Measurements from ENCODE around the gene FAM53B.

The FAM53B gene

DNA sequence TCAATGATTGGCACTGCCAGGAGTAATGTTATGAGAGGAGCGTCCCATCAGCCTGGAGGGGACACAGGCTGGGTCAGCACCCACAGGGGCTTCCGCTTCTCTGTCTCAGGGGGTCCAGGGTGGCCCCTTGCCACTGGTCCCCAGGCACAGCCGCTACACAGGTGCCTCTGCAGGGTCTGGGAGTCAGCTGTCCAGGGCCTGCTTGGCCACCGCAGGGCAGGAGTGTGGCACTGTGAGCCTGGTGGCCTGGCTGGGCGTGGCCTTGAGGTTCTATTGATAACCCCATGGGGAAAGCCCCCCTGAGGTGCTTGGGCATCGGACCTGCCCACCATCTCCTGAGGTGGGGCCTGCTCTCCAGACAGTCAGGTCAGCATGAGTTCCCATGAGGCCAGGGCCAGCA, 146.0 kb downstream of the FAM53B start:
- no peak overlapping the region for H3K4me3 ChIP-seq (ENCODE audit: low read depth, low read length)
- H3K36me3 ChIP-seq (ENCODE audit: control insufficient read depth, insufficient read depth, low read length): no peaks in the 10 kb centered on the region
- H3K27ac ChIP-seq (ENCODE audit: low read depth, low read length): no peak overlapping the region
- no peaks in the 10 kb centered on the region for H3K27me3 ChIP-seq (ENCODE audit: control insufficient read depth, insufficient read depth, low read length)
- no peak overlapping the region for H3K9ac ChIP-seq (ENCODE audit: low read length)
- H3K4me1 ChIP-seq (ENCODE audit: control insufficient read depth, insufficient read depth, low read length): no peaks in the 10 kb centered on the region
- no peaks in the 10 kb centered on the region for H3K9me3 ChIP-seq (ENCODE audit: control insufficient read depth, insufficient read depth, low read depth, low read length)

DNA sequence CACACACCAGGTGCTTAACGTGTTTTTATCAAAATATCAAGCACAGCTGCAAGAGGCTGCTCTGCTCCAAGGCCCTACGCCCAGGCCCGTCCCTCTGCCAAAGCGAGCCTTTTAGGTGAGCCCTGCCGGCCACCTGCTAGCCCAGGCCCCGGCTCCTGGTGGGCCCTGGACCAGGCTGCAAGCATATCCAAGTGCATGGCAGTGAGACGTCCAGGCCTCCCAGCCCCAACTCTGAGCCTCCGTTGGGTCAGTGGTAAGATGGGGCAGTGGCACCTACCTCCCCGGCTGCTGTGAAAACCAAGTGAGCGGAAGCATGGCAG, 146.4 kb downstream of the FAM53B start:
- Histone ChIP-seq H3K36me3 (ENCODE audit: control insufficient read depth, insufficient read depth, low read length) (no peaks in the 10 kb centered on the region), H3K27ac (ENCODE audit: low read depth, low read length) (no peak overlapping the region), H3K9ac (ENCODE audit: low read length) (no peak overlapping the region), H3K4me3 (ENCODE audit: low read depth, low read length) (no peak overlapping the region), H3K4me1 (ENCODE audit: control insufficient read depth, insufficient read depth, low read length) (no peaks in the 10 kb centered on the region), H3K9me3 (ENCODE audit: control insufficient read depth, insufficient read depth, low read depth, low read length) (no peaks in the 10 kb centered on the region), H3K27me3 (ENCODE audit: control insufficient read depth, insufficient read depth, low read length) (no peaks in the 10 kb centered on the region)

DNA sequence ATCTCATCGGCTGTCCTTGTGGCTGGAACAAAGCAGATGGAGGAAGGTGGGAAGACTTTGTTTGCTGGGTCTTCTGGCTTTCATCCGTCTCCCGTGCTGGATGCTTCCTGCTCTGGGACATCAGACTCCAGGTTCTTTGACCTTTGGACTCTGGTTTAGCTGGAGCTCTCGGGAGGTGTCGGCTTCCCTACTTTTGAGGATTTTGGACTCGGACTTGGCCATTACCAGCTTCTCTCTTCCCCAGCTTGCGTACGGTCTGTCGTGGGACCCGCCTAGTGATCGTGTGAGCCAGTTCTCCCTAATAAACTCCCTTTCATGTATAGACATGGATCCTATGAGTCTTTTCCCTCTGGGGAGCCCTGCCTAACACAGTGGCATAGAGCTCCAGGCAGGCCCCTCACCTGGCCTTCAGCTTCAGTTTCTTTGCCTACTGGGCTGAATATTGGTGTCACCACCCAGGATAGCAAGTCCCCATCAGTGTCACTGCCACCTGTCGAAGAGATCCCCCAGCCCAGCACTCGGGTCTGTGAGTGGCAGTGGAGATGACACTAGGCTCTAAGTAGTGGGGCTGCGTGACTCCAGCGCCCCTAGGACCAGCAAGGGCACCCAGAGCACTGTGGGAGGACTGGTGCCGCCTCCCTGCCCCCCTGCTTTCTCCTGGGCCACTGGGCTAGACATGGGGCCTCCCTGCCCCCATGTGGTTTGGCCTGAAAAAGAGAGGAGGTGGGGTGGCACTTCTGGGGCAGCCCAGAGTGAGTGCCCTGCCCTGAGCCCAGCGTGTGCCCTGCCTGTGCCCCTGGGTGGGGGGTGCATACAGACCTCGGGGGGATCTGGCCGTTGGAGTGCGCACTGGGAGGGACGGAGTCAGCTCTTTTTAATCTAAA, 147.0 kb downstream of the FAM53B start:
- Histone ChIP-seq H3K9ac (ENCODE audit: low read length) (no peak overlapping the region), H3K36me3 (ENCODE audit: control insufficient read depth, insufficient read depth, low read length) (no peaks in the 10 kb centered on the region), H3K9me3 (ENCODE audit: control insufficient read depth, insufficient read depth, low read depth, low read length) (no peaks in the 10 kb centered on the region), H3K4me3 (ENCODE audit: low read depth, low read length) (no peak overlapping the region), H3K27me3 (ENCODE audit: control insufficient read depth, insufficient read depth, low read length) (no peaks in the 10 kb centered on the region), H3K27ac (ENCODE audit: low read depth, low read length) (no peak overlapping the region), H3K4me1 (ENCODE audit: control insufficient read depth, insufficient read depth, low read length) (no peaks in the 10 kb centered on the region)

DNA sequence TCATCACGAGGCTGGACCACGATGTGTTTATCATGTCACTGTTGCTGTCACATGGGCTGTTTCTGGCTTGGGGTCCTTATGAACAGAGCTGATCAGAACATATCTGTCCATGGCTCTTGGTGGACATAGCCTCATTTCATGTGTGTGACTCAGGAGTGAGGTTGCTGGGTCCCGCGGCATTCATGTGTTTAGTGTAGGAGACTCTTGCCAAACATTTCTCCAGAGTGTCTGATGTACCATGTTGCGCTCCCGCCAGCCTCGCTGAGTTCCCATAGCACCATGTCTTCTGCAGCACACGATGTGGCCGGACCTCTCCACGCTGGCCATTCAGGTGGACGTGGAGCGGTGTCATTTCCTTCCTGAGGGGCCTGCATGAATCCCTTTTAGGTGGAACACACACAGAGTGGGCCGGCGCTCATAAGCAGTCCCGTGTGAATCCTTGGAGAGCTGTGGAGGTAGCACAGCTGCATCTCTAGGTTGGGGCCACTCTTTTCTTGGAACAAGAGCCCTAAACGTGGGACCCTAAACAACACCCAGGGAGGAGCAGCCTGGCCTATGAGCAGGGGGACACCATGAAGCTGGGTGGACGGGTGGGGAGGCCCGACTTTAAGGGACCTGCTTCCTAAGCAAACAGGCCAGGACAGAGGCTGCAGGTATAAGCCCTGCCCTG, 147.9 kb downstream of the FAM53B start:
- Histone ChIP-seq H3K4me3 (ENCODE audit: low read depth, low read length) (no peak overlapping the region), H3K27me3 (ENCODE audit: control insufficient read depth, insufficient read depth, low read length) (no peaks in the 10 kb centered on the region), H3K4me1 (ENCODE audit: control insufficient read depth, insufficient read depth, low read length) (no peaks in the 10 kb centered on the region), H3K9me3 (ENCODE audit: control insufficient read depth, insufficient read depth, low read depth, low read length) (peaks cover 5% of the 10 kb centered on the region; the same call in 1 of the 2 replicates), H3K27ac (ENCODE audit: low read depth, low read length) (no peak overlapping the region), H3K9ac (ENCODE audit: low read length) (no peak overlapping the region), H3K36me3 (ENCODE audit: control insufficient read depth, insufficient read depth, low read length) (no peaks in the 10 kb centered on the region; the same call in 1 of the 2 replicates)

DNA sequence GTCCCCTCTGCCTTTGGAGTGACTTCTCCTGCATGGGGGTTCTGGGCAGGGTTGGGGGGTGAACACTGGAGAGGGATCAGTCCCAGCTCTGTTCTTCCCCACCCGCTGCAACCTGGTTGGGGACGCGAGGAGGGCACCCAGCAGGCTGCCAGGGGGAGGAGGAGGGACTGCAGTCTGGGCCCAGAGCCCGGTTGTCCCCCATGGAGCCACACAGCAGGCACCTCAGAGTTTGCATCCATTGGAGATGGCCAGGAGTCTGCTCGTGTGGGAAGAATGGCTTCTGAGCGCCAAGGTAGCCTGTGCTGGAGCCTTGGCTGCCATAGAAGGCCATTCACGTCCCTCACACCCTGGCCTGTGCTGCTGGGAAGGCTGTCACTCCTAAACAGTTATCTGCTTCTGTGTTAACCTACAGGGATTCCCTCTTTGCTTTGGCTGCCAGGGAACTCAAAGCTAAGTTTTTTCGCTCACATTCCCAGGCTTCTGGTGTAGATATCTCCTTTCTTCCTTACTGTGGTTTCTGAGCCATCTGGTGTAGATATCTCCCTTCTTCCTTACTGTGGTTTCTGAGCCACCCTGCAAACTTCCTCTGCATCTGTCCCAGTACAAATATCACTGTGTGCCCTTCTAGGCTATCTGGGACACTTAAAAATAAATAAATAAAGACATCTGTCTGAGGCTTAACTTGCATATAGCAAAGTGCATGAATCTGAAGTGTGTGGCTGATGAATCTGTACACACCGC, 148.9 kb downstream of the FAM53B start:
- Histone ChIP-seq H3K36me3 (ENCODE audit: control insufficient read depth, insufficient read depth, low read length) (no peaks in the 10 kb centered on the region; the same call in 1 of the 2 replicates), H3K9me3 (ENCODE audit: control insufficient read depth, insufficient read depth, low read depth, low read length) (peaks cover 5% of the 10 kb centered on the region; the same call in 1 of the 2 replicates), H3K27me3 (ENCODE audit: control insufficient read depth, insufficient read depth, low read length) (no peaks in the 10 kb centered on the region), H3K9ac (ENCODE audit: low read length) (no peak overlapping the region), H3K4me3 (ENCODE audit: low read depth, low read length) (no peak overlapping the region), H3K4me1 (ENCODE audit: control insufficient read depth, insufficient read depth, low read length) (no peaks in the 10 kb centered on the region; the same call in 1 of the 2 replicates), H3K27ac (ENCODE audit: low read depth, low read length) (no peak overlapping the region)

DNA sequence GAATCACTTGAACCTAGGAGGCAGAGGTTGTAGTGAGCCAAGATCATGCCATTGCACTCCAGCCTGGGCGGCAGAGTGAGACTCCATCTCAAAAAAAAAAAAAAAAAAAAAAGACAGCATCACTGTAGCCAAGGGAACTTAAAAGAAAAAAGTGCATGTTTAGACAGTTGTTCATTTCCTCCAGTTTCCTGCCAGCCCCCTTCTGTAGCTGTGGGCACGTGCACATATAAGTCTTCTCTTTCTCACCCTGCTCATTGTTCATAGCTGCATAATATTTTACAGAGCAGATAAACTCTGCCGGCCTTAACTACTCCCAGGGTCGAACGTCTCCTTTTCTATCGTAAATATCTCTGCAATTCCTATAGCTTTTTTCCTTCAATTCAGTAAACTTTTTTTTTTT, 149.9 kb downstream of the FAM53B start:
- no peak overlapping the region for H3K27ac ChIP-seq (ENCODE audit: low read depth, low read length)
- no peak overlapping the region for H3K4me3 ChIP-seq (ENCODE audit: low read depth, low read length)
- H3K9ac ChIP-seq (ENCODE audit: low read length): no peak overlapping the region
- H3K36me3 ChIP-seq (ENCODE audit: control insufficient read depth, insufficient read depth, low read length): no peaks in the 10 kb centered on the region; the same call in 1 of the 2 replicates
- H3K9me3 ChIP-seq (ENCODE audit: control insufficient read depth, insufficient read depth, low read depth, low read length): peaks cover 5% of the 10 kb centered on the region; the same call in 1 of the 2 replicates
- H3K27me3 ChIP-seq (ENCODE audit: control insufficient read depth, insufficient read depth, low read length): no peaks in the 10 kb centered on the region
- peaks cover 2% of the 10 kb centered on the region; the same call in 1 of the 2 replicates for H3K4me1 ChIP-seq (ENCODE audit: control insufficient read depth, insufficient read depth, low read length)

DNA sequence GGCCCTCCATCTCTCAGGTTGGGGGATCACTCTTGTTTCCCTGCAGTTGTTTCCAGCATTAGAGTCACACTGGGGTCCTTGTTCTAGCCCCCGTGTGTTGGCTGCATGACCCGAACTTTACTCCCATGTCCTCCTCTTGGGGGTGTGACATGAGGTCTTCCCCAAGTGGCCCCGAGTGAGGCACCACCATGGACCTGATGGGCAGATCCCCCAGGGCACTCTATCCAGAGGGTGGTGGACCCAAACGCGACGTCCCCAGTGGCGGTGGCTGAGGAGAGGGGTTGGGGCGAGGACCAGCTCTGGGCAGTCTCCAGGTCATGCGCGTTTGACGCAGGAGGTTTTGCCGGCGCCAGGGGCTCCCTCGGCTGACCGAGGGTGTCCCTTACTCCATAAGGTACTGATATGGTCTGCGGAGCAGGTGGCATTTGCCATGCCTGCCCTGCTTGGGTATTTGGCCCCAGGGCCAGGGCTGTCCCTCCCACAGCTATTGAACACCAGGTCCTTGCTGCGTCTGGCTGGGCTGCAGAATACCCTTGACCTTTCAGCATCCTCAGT, 150.7 kb downstream of the FAM53B start:
- H3K4me3 ChIP-seq (ENCODE audit: low read depth, low read length): no peak overlapping the region
- H3K9ac ChIP-seq (ENCODE audit: low read length): no peak overlapping the region
- no peaks in the 10 kb centered on the region; the same call in 1 of the 2 replicates for H3K36me3 ChIP-seq (ENCODE audit: control insufficient read depth, insufficient read depth, low read length)
- no peak overlapping the region for H3K27ac ChIP-seq (ENCODE audit: low read depth, low read length)
- peaks cover 3% of the 10 kb centered on the region; the same call in 1 of the 2 replicates for H3K4me1 ChIP-seq (ENCODE audit: control insufficient read depth, insufficient read depth, low read length)
- H3K9me3 ChIP-seq (ENCODE audit: control insufficient read depth, insufficient read depth, low read depth, low read length): peaks cover 5% of the 10 kb centered on the region; the same call in 1 of the 2 replicates
- no peaks in the 10 kb centered on the region for H3K27me3 ChIP-seq (ENCODE audit: control insufficient read depth, insufficient read depth, low read length)

DNA sequence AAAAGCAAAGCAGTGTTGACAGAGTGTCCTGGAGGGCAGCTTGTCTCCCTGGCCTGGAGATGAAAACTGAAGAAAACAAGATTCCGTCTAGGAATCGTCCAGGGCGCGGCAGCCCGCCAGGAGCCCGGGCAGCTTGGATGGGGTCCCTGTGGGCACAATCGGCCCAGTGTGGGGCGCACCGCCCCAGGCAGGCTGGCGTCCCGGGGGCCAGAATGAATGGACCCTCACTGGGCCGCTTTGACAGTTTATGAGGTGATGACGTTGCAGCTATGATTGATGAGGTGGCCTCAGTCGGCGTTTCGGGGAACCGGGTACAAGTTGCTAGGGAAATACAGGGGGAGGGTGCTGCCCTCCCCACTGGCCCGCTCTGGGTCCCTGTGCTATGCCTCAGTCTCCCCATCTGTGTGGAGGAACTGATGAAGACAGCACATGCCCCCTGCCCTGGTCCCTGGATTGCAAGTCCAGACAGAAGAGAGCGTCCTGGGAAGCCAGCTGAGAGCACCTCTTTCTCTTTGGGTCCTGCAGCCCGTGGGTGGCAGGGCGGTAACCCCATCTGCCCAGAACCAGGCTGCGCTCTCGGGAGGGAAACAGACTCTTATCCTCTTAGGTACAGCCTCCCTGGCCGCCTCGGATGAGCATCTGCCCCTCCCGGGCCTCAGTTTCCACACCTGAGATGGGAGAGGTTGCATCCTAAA, 151.3 kb downstream of the FAM53B start:
- H3K36me3 ChIP-seq (ENCODE audit: control insufficient read depth, insufficient read depth, low read length): no peaks in the 10 kb centered on the region; the same call in 1 of the 2 replicates
- H3K9me3 ChIP-seq (ENCODE audit: control insufficient read depth, insufficient read depth, low read depth, low read length): peaks cover 5% of the 10 kb centered on the region; the same call in 1 of the 2 replicates
- no peak overlapping the region for H3K4me3 ChIP-seq (ENCODE audit: low read depth, low read length)
- H3K9ac ChIP-seq (ENCODE audit: low read length): no peak overlapping the region
- H3K27ac ChIP-seq (ENCODE audit: low read depth, low read length): no peak overlapping the region
- H3K4me1 ChIP-seq (ENCODE audit: control insufficient read depth, insufficient read depth, low read length): peaks cover 3% of the 10 kb centered on the region; the same call in 1 of the 2 replicates
- no peaks in the 10 kb centered on the region for H3K27me3 ChIP-seq (ENCODE audit: control insufficient read depth, insufficient read depth, low read length)

DNA sequence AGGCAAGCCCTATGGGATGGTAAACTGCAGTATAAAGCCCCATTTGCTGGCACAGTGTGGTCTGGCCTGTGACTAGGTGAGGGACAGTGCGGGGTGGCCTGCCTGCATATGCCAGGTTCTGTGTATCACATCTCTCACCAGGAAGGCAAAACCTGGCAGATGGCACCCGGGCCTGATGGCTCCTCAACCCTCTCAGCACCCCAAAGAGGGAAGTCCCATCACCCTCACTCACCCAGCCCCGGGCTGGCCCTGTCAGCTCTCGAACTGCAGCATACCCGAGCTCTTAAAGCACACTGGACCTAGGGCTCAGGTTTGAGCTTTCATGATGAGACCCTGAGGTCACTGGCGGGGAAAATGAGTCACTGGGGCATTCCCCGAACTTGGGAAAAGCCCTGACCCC, 152.1 kb downstream of the FAM53B start:
- H3K27me3 ChIP-seq (ENCODE audit: control insufficient read depth, insufficient read depth, low read length): no peaks in the 10 kb centered on the region
- peaks cover 3% of the 10 kb centered on the region; the same call in 1 of the 2 replicates for H3K4me1 ChIP-seq (ENCODE audit: control insufficient read depth, insufficient read depth, low read length)
- H3K9ac ChIP-seq (ENCODE audit: low read length): no peak overlapping the region
- no peak overlapping the region for H3K27ac ChIP-seq (ENCODE audit: low read depth, low read length)
- H3K9me3 ChIP-seq (ENCODE audit: control insufficient read depth, insufficient read depth, low read depth, low read length): peaks cover 5% of the 10 kb centered on the region; the same call in 1 of the 2 replicates
- no peaks in the 10 kb centered on the region; the same call in 1 of the 2 replicates for H3K36me3 ChIP-seq (ENCODE audit: control insufficient read depth, insufficient read depth, low read length)
- H3K4me3 ChIP-seq (ENCODE audit: low read depth, low read length): no peak overlapping the region

DNA sequence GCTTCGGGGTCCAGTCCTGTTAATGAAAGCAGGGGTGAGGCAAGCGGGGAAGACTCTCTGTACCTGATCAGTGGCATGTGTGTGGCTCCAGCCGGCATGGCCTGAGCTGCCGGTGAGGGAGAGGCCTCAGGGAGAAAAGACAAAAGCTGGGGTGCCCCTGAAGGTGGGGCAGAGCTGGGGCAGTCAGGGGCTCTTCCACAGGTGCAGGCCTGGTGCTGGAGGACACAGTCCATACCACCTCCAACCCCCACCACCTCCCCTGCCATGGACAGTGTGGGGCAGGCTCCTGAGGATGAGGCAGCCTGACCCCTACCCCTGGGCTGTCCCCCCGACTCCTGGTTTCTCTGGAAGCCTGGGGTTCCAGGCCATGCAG, 153.1 kb downstream of the FAM53B start:
- no peak overlapping the region for H3K4me3 ChIP-seq (ENCODE audit: low read depth, low read length)
- H3K4me1 ChIP-seq (ENCODE audit: control insufficient read depth, insufficient read depth, low read length): peaks cover 6% of the 10 kb centered on the region; the same call in 1 of the 2 replicates
- peaks cover 5% of the 10 kb centered on the region; the same call in 1 of the 2 replicates for H3K9me3 ChIP-seq (ENCODE audit: control insufficient read depth, insufficient read depth, low read depth, low read length)
- no peak overlapping the region for H3K27ac ChIP-seq (ENCODE audit: low read depth, low read length)
- no peak overlapping the region for H3K9ac ChIP-seq (ENCODE audit: low read length)
- H3K36me3 ChIP-seq (ENCODE audit: control insufficient read depth, insufficient read depth, low read length): no peaks in the 10 kb centered on the region; the same call in 1 of the 2 replicates
- no peaks in the 10 kb centered on the region for H3K27me3 ChIP-seq (ENCODE audit: control insufficient read depth, insufficient read depth, low read length)

Data from HUES6 (cell line).